B cell (primary cell): ENCODE measurements around the gene NEUROD1. TPM values are rescaled to one million over a fixed set of nuclear protein-coding genes. Genes with fewer than 3 reads are reported as not detected.

Source experiments
- ATAC-seq: fragments of 200-7000 bp; cut with Tn5 transposase; one replicate; pipeline ENCODE4 v1.10.0; 2021; ENCODE audit warnings: low read depth, mild to moderate bottlenecking, moderate number of reproducible peaks, moderate library complexity
- CTCF ChIA-PET: fragments of 350-600 bp; sonication (Branson Sonifier 250); formaldehyde crosslinking; loops from one replicate; lab custom pipeline; 2021; ENCODE audit warnings: antibody characterized with exemption, inconsistent platforms; lab: Charles Lee
- POLR2A ChIA-PET: fragments of 350-600 bp; sonication (Branson Sonifier 250); formaldehyde crosslinking; loops from one replicate; lab custom pipeline; 2021; ENCODE audit warnings: antibody characterized with exemption; lab: Charles Lee
- DNase-seq: peaks from one replicate; pipeline ENCODE4 v3.0.0; 2013
- H2AFZ ChIP-seq: 2 replicates; pipeline ENCODE4 v1.6.1; 2012; ENCODE audit warnings: mild to moderate bottlenecking, low read depth, low read length; ENCODE audit not compliant: insufficient read depth, poor library complexity, severe bottlenecking
- H3K27ac ChIP-seq, 2 donors: 1 replicate in 1 of 2; 2 replicates in 1 of 2; pipeline ENCODE4 v1.5.1; 2012 to 2013; ENCODE audit warnings: low read length in 2 of 2, mild to moderate bottlenecking in 2 of 2, moderate library complexity in 1 of 2
- H3K27me3 ChIP-seq, 4 experiments: fragments of 200-600 bp in 1 of 4; sonication (generic) in 1 of 4; replicated peaks in 1 of 4; 1 replicate in 2 of 4; 2 replicates in 2 of 4; pipeline versions ENCODE4 v1.6.1 to v1.7.0; 2013 to 2016; ENCODE audit warnings: low read length in 3 of 4, mild to moderate bottlenecking in 2 of 4, mixed read lengths in 1 of 4, moderate library complexity in 1 of 4; ENCODE audit not compliant: insufficient read depth in 4 of 4, control insufficient read depth in 3 of 4; ENCODE audit errors: control extremely low read depth in 1 of 4
- H3K36me3 ChIP-seq, 2 experiments: replicated peaks in 1 of 2; 1 replicate in 1 of 2; 2 replicates in 1 of 2; pipeline versions ENCODE4 v1.6.1 to v1.7.1; 2013; ENCODE audit warnings: low read length in 1 of 2; ENCODE audit not compliant: insufficient read depth in 2 of 2, control insufficient read depth in 1 of 2; ENCODE audit errors: control extremely low read depth in 1 of 2, extremely low read depth in 1 of 2
- H3K4me1 ChIP-seq, 2 donors: fragments of 200-600 bp in 1 of 2; sonication (generic) in 1 of 2; 1 replicate in 1 of 2; 2 replicates in 1 of 2; pipeline versions ENCODE4 v1.5.1 to v1.6.1; 2013 to 2017; ENCODE audit warnings: low read length in 2 of 2; ENCODE audit not compliant: control insufficient read depth in 2 of 2, insufficient read depth in 2 of 2
- H3K4me2 ChIP-seq: replicated peaks from 2 replicates; pipeline ENCODE3; 2012; ENCODE audit warnings: mild to moderate bottlenecking, low read depth, low read length; ENCODE audit not compliant: poor library complexity, severe bottlenecking
- H3K4me3 ChIP-seq, 5 experiments: fragments of 200-600 bp in 1 of 5; sonication (generic) in 1 of 5; 1 replicate in 3 of 5; 2 replicates in 2 of 5; pipeline versions ENCODE4 v1.5.1 to v1.7.0; 2011 to 2016; ENCODE audit warnings: low read length in 4 of 5, mild to moderate bottlenecking in 4 of 5, low read depth in 2 of 5, control low read depth in 1 of 5, moderate library complexity in 1 of 5; ENCODE audit not compliant: insufficient read depth in 1 of 5; ENCODE audit errors: control extremely low read depth in 1 of 5, extremely low read depth in 1 of 5
- H3K79me2 ChIP-seq: fragments of 200-600 bp; sonication (generic); one replicate; pipeline ENCODE4 v1.6.0; 2016; ENCODE audit warnings: low read length; ENCODE audit not compliant: control insufficient read depth, insufficient read depth
- H3K9ac ChIP-seq: fragments of 200-600 bp; sonication (generic); 2 replicates; pipeline ENCODE4 v1.6.1; 2017; ENCODE audit warnings: mild to moderate bottlenecking, low read length, moderate library complexity
- H3K9me3 ChIP-seq, 3 donors: one replicate each; pipeline versions ENCODE4 v1.6.1 to v1.7.1; 2013; ENCODE audit warnings: low read length in 2 of 3; ENCODE audit not compliant: control insufficient read depth in 2 of 3, insufficient read depth in 1 of 3; ENCODE audit errors: control extremely low read depth in 1 of 3
- H4K20me1 ChIP-seq: 2 replicates; pipeline ENCODE4 v1.6.0; 2012; ENCODE audit warnings: mild to moderate bottlenecking, low read length; ENCODE audit not compliant: insufficient read depth, control insufficient read depth, poor library complexity, severe bottlenecking
- H3K27ac Mint-ChIP-seq: one replicate; pipeline ENCODE4 v1.8.0; 2021; ENCODE audit warnings: mixed read lengths
- H3K27me3 Mint-ChIP-seq: one replicate; pipeline ENCODE4 v1.8.0; 2021; ENCODE audit warnings: mixed read lengths
- H3K4me1 Mint-ChIP-seq: one replicate; pipeline ENCODE4 v1.8.0; 2021; ENCODE audit warnings: mixed read lengths
- H3K4me3 Mint-ChIP-seq: one replicate; pipeline ENCODE4 v1.8.0; 2021; ENCODE audit warnings: mixed read lengths
- H3K9me3 Mint-ChIP-seq: one replicate; pipeline ENCODE4 v1.8.0; 2022; ENCODE audit warnings: mixed read lengths; ENCODE audit not compliant: insufficient read depth
- EZH2 ChIP-seq: IDR thresholded peaks from 2 replicates; pipeline ENCODE4 v1.6.1; 2012; ENCODE audit warnings: borderline replicate concordance, low read depth, mild to moderate bottlenecking, moderate library complexity, low read length; ENCODE audit not compliant: insufficient read depth, poor library complexity, severe bottlenecking
- WGBS: methylation state at CpG from one replicate; pipeline ENCODE4 v1.1.5; 2013; ENCODE audit warnings: missing lambda C conversion rate; ENCODE audit not compliant: insufficient coverage; 5-methylcytosine and 5-hydroxymethylcytosine counted together
- intact Hi-C: fragments of 100-400 bp; cut with micrococcal nuclease; formaldehyde crosslinking; loops from one replicate; pipeline ENCODE4 v1.10.0; 2022
- polyA plus RNA-seq: library from polyadenylated mRNA; depleted of rRNA; stranded (reverse); fragments of >200 nt; gene quantifications from 2 replicates; pipeline ENCODE4 v1.2.3, GENCODE V29; 2012
- total RNA-seq, 2 donors: library from RNA; stranded (reverse); fragments of 120-200 nt in 1 of 2; gene quantifications; 1 replicate in 1 of 2; 2 replicates in 1 of 2; pipeline versions ENCODE4 v1.2.3 to v1.2.4, GENCODE V29; 2013 to 2022
- TF ChIP-seq, protein P1 (sequence below): fragments of 200-600 bp; IDR thresholded peaks from one replicate; pipeline ENCODE4 v1.8.0; 2022; ENCODE audit warnings: antibody characterized with exemption, mild to moderate bottlenecking

NEUROD1 gene
- total and polyA plus RNA-seq, 2 donors (not counting 1 experiment from before 2014, with no cell fraction given): not detected

GRCh38 chr2:181698223-181698622 lies 17.9 kb upstream of the NEUROD1 start:
- Histone ChIP-seq H3K4me2 (no peak overlapping the region), H3K9me3 (peaks cover 0 to 4% (median 2%) of the 10 kb centered on the region in 3 donors), H3K4me1 (no peaks in the 10 kb centered on the region), H3K36me3 (no peaks in the 10 kb centered on the region), H4K20me1 (no peaks in the 10 kb centered on the region), H3K79me2 (no peaks in the 10 kb centered on the region), H2AFZ (no peak overlapping the region), H3K27me3 (no peaks in the 10 kb centered on the region), H3K27ac (no peak overlapping the region), H3K4me3 (no peak overlapping the region), H3K9ac (no peak overlapping the region)
- Mint-ChIP-seq H3K4me1 (peaks cover 6% of the 10 kb centered on the region), H3K4me3 (no peak overlapping the region), H3K27me3 (peaks cover 16% of the 10 kb centered on the region), H3K9me3 (peaks cover 5% of the 10 kb centered on the region), H3K27ac (no peak overlapping the region)
- TF ChIP-seq EZH2: no peak
- TF ChIP-seq, protein P1, sequence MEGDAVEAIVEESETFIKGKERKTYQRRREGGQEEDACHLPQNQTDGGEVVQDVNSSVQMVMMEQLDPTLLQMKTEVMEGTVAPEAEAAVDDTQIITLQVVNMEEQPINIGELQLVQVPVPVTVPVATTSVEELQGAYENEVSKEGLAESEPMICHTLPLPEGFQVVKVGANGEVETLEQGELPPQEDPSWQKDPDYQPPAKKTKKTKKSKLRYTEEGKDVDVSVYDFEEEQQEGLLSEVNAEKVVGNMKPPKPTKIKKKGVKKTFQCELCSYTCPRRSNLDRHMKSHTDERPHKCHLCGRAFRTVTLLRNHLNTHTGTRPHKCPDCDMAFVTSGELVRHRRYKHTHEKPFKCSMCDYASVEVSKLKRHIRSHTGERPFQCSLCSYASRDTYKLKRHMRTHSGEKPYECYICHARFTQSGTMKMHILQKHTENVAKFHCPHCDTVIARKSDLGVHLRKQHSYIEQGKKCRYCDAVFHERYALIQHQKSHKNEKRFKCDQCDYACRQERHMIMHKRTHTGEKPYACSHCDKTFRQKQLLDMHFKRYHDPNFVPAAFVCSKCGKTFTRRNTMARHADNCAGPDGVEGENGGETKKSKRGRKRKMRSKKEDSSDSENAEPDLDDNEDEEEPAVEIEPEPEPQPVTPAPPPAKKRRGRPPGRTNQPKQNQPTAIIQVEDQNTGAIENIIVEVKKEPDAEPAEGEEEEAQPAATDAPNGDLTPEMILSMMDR: no peak
- ATAC-seq (no peak), DNase-seq (no peak)
- ChIA-PET POLR2A (no interaction called here), CTCF (no interaction called here)
- intact Hi-C loops: no loop called here
- 91% methylated on average over 1 of the region's 1 CpG for WGBS

DNA sequence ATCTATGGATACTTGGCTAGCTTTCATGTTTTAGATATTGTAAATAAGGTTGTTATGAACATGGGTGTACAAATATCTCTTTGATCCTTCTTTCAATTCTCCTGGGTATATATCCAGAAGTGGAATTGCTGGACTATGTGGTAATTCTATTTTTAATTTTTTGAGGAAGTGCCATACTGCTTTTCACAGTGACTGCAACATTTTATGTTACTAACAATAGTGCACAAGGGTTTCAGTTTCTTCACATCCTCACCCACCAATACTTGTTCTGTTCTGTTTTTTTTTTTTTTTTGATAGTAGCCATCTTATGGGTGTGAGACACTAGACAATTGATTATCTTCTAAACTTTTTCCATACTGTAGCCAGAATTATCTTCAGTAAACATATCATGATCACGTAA lies 17.3 kb upstream of the NEUROD1 start:
- Histone ChIP-seq H3K36me3 (no peaks in the 10 kb centered on the region), H3K4me1 (no peaks in the 10 kb centered on the region), H3K4me3 (no peak overlapping the region), H3K9ac (no peak overlapping the region), H3K27ac (no peak overlapping the region), H2AFZ (no peak overlapping the region), H3K79me2 (no peaks in the 10 kb centered on the region), H4K20me1 (no peaks in the 10 kb centered on the region), H3K27me3 (no peaks in the 10 kb centered on the region), H3K4me2 (no peak overlapping the region), H3K9me3 (peaks cover 0 to 1% (median 0%) of the 10 kb centered on the region in 3 donors)
- intact Hi-C loops: no loop called here
- H3K27ac Mint-ChIP-seq: no peak overlapping the region
- TF ChIP-seq, protein P1: no peak
- TF ChIP-seq EZH2: no peak
- CTCF ChIA-PET: no interaction called here
- no peak overlapping the region for H3K4me3 Mint-ChIP-seq
- H3K9me3 Mint-ChIP-seq: peaks cover 4% of the 10 kb centered on the region
- DNase-seq: no peak
- H3K27me3 Mint-ChIP-seq: peaks cover 19% of the 10 kb centered on the region
- peaks cover 6% of the 10 kb centered on the region for H3K4me1 Mint-ChIP-seq
- WGBS: 88% methylated on average over 1 of the region's 1 CpG
- POLR2A ChIA-PET: no interaction called here
- no peak for ATAC-seq
